CD4-positive, alpha-beta T cell treated with Interferon alpha-2 for 1 hour (primary cell): Measurements from ENCODE around the gene TTC22.

Experiments used
- DNase-seq, 2 donors: peaks; one replicate each; pipeline ENCODE4 v3.0.0-alpha.2; 2020 to 2022

Gene TTC22

DNA sequence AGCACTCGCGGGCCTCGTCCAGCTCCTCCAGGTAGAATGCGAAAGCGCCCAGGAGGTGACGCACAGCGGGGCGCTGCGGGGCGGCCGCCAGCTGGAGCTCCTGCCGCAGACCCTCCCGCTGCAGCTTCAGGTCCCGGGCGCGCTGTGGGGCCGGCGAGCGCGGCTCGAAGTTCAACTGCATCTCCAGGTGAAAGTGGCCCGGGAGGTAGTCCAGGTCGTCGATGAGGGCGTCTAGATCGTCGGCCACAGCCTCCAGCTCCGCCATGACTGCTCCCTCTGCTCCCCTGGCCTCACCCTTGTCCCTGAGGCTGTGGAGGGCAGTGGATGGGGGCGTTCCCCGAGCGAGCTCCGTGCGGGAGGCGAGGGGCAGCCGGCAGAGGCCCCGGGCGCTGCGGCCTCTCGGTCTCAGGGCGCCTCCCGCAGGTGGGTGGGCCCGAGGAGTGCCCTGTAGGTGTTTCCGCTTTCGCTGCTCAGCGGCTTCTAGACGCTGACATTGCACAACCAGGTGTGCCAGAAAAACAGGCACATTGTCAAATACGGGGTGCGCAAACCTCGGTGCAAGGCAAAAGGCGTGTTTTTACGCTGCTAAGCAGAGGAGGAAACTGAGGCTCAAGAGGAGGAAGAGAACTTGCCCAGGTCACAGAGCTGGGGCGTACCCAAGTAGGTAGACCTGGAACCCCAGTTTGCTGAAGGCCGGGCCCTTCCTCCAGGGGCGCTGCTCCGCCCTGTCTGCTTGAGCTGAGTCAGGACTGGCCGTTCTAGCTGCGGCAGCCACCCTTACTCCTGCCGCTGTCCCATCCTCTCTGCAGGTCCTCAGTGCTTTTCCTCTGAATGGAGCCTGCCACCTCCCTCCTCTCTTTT, at the start of gene TTC22:
TTC22 (minus strand) TSS at position 425 of the 861 bp plus-strand sequence; CDS start at position 265, 160 bp downstream.
- peak; percentile 55 to 73 for DNase-seq

GRCh38 chr1:54850737-54851136, 49.6 kb upstream of the TTC22 start:
- DNase-seq, result no peak

GRCh38 chr1:54850069-54850730, 49.1 kb upstream of the TTC22 start:
- no peak for DNase-seq

GRCh38 chr1:54849219-54850068, 48.3 kb upstream of the TTC22 start:
- DNase-seq, result no peak

- no peak for DNase-seq
These were observed 47.2 kb upstream of the TTC22 start for GRCh38 chr1:54848134-54848948.

- no peak for DNase-seq
These were observed 45.7 kb upstream of the TTC22 start for GRCh38 chr1:54846716-54847284.

GRCh38 chr1:54846301-54846700, 45.2 kb upstream of the TTC22 start:
- DNase-seq, result no peak

DNA sequence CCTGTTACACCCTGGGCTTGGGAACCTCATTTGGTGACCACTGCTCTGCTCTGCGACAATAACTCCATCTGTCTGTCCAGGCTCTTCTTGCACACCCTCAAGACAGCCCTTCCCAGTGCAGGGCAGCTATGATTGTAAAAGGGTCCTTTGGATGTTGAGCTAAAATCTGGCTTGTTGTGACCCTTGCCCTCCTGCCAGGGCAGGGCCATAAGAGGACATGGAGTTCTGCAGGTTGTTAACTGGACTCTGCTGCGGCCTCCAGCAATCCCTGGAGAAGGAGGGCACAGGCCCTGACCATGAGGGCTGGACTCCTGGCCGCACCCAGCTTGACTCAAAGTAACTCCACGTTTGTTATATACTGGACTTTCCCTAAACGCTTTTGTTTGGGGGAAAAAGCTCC, 44.6 kb upstream of the TTC22 start:
- no peak for DNase-seq

DNA sequence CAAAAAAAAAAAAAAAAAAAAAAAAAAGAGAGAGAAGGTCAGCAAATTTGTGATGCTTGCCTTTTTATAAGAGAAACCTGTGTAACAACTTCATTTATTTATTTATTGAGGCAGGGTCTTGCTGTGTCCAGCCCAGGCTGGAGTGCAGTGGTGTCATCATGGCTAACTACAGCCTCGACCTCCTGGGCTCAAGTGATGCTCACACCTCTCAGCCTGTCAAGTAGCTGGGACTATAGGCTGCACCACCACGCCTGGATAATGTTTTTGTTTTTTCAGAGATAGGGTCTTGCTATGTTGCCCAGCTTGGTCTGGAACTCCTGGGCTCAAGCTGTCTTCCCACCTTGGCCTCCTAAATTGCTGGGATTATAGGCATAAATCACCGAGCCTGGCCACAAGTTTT, 43.4 kb upstream of the TTC22 start:
- no peak for DNase-seq

DNA sequence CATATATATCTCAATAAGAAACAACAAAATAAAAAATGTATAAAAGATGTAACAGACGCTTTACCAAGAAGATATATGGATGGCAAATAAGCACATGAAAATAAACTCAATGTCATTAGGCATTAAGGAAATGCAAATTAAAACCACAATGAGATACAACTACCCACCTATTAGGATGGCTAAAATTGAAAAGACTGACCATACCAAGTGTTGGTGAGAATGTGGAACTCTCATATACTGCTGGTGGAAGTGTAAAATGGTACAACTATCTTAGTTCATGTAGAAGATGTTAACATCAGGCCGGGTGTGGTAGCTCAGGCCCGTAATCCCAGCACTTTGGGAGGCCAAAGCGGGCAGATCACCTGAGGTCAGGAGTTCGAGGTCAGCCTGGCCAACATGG, 42.3 kb upstream of the TTC22 start:
- DNase-seq, result no peak

- no peak for DNase-seq
These were observed 41.8 kb upstream of the TTC22 start for GRCh38 chr1:54842963-54843362.

GRCh38 chr1:54842206-54842915, 41.2 kb upstream of the TTC22 start:
- no peak for DNase-seq

DNA sequence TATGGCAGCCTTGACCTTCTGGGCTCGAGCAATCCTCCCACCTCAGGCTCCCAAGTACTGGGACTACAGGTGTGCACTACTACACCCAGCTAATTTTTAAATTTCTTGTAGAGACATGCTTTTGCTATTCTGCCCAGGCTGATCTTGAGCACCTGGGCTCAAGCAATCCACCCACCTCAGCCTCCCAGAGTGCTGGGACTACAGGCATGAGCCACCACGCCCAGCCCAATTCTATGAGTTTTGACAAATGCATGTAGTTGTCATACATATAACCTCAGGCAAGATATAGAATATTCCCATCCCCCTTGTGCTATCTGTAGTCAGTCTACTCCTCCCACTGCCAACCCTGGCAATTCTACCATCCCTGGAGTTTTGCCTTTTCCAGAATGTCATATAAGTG, 38.7 kb upstream of the TTC22 start:
- DNase-seq, result no peak

DNA sequence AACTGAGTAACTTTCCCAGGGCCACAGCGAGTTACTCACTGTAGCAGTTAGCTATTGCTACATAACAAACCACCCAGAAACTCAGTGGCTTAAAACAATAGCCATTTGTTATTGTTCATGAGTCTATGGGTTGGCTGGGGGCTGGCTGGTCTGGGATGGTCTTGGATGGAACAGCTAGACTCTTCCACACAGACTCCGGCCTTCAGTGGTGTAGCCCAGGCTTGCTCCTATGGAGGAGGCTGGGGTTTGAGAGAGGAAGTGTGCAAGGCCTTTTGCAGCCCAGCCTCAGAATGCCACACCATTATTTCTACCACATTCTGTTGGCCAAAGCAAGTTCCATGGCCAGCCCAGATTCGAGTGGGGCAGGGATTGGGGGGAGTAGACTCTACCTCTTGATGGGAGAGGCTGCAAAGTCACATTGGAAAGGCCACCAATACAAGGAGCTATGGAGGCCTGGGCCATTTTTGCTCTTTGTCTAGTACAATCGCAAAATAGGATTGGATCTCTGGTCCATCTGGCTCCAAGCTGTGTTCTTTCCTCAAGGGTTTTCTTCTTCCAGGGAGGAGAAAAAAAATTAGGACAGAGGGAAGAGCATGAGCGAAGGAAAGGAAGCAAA, 37.5 kb upstream of the TTC22 start:
- no peak for DNase-seq

DNA sequence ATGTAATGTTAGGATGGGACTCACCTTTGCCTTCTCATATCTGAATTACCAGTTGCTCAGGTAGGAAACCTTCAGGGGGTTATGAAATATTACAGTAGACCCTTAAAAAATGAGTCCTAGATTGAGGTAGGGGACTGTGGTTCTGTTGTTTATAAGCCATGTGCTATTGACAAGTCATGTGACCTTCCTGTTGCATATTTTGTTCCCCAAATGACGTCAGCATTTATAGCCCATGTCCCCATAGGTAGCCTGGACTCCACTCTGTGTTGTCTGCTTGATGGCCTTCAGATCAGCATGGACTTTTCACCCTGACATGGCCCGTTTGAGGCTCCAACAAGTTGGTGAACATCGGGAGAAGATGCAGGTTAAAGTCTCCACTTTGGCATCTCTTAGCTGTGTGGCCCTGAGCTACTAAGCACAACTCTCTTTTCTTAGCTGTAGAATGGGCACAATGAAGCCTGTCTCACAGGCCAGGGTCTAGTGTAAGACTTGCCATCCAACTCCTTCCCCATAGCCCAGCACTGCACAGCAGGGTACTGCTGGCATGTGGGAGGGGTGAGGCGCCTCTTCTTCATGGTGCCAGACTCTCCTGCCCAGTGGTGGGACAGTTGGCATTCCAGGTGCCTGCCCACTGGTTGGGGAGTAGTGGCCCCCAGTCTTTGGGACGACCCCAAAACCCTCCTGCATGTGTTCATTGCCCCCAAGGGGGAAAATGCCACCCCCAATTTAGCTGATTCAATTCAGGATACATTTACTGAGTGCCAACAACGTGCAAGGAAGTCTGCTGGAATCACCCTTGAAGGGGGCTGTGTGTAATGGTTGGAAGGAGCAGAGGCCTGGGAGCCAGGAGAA, 36.1 kb upstream of the TTC22 start:
- no peak for DNase-seq

- no peak for DNase-seq
These were observed 35.5 kb upstream of the TTC22 start for GRCh38 chr1:54836594-54836993.

DNA sequence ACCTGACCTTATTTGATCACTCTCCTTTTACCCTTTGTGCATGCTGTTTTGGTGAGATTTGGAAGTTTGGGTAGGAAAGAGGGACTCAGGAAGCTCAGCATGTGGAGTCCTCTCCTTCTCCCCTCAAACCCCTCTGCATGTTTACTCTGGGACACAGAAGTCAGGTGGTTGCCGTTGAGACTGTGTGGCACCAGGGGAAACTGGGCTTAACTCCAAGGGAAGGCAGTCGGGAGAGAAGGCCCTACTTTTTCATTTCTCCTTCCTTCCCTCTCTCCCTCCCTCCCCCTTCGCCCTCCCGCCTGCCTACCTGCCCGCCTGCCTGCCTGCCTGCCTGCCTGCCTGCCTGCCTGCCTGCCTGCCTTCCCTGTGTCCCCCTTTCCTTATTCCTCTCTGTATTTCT, 34.8 kb upstream of the TTC22 start:
- no peak for DNase-seq

DNA sequence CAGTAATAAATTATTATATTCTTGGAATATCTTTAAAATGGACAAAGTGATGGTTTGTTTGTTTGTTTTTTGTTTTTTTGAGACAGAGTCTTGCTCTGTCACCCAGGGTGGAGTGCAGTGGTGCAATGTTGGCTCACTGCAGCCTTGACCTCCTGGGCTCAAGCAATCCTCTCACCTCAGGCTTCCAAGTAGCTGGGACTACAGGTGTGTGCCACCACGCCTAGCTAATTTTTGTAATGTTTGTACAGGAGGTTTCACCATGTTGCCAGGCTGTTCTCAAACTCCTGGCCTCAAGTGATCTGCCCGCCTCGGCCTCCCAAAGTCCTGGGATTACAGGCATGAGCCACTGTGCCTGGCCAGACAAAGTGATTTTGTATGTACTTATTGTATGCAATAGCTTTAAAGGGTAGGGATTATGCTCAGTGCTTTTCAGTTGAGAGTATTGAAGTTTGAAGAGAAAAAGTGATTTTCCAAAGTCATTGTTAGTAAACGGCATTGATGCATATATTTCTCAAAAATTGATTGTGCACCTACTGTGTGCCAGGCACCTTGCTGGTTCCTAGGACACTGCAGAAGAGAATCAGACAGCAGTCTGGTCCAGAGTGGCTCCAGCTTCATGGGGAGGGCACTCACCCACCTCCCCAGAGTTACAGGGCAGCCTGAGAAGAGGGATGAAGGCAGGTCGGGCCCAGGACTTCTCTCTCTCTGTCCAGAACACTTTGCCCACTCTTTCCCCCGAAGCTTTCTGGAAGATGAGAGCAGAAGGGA, 34.2 kb upstream of the TTC22 start:
- no peak for DNase-seq

DNA sequence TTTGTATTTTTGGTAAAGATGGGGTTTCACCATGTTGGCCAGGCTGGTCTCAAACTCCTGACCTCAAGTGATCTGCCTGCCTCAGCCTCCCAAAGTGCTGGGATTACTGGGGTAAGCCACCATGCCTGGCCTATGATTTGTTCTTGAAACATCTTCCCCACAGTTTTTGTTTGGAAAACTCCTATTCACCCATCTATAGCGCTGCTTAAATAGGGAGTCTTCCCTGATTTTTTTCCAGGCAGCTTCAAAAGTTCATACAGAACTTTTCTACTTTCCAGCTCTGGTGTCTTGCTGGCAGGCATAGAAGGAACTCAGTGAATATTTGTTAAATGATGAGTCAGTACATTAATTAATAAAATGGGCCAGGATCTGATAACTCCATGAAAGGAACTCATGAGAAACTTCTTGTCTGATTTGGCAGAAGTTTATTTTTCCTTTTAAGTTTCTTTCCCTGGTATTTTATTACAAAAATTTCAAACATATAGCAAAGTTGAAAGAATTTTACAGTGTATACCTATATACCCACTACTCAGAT, 33.0 kb upstream of the TTC22 start:
- no peak for DNase-seq
